Fibroblast of lung (primary cell): ENCODE results near the gene STXBP4. TPM values are rescaled to one million over a fixed set of nuclear protein-coding genes. Genes with fewer than 3 reads are reported as not detected.

Experiments
- DNase-seq, 2 donors: peaks; one replicate each; pipeline versions ENCODE4 v3.0.0 to v3.0.0-alpha.2; 2010; ENCODE audit warnings: low read depth in 2 of 2
- H2AFZ ChIP-seq: 2 replicates; pipeline ENCODE4 v1.5.1; 2012; ENCODE audit warnings: low read length, control low read depth, inconsistent platforms
- H3K27ac ChIP-seq: 2 replicates; pipeline ENCODE4 v1.5.1; 2011; ENCODE audit warnings: low read length, control low read depth; ENCODE audit not compliant: insufficient read depth
- H3K27me3 ChIP-seq: 2 replicates; pipeline ENCODE4 v1.5.1; 2011; ENCODE audit warnings: mild to moderate bottlenecking, low read length; ENCODE audit not compliant: control insufficient read depth, insufficient read depth
- H3K36me3 ChIP-seq: 2 replicates; pipeline ENCODE4 v1.5.1; 2011; ENCODE audit warnings: low read length; ENCODE audit not compliant: control insufficient read depth, insufficient read depth
- H3K4me1 ChIP-seq: 2 replicates; pipeline ENCODE4 v1.5.1; 2011; ENCODE audit warnings: low read length; ENCODE audit not compliant: control insufficient read depth, insufficient read depth; ENCODE audit errors: extremely low read depth
- H3K4me2 ChIP-seq: 2 replicates; pipeline ENCODE4 v1.5.1; 2011; ENCODE audit warnings: low read length, control low read depth; ENCODE audit not compliant: insufficient read depth; ENCODE audit errors: extremely low read depth
- H3K4me3 ChIP-seq, 4 experiments: fragments of 200-600 bp in 1 of 4; sonication (generic) in 1 of 4; replicated peaks in 1 of 4; 2 replicates each; pipeline ENCODE4 v1.5.1; 2011 to 2016; ENCODE audit warnings: low read length in 4 of 4, low read depth in 3 of 4, mild to moderate bottlenecking in 3 of 4, control low read depth in 2 of 4, inconsistent platforms in 1 of 4, mixed read lengths in 1 of 4; ENCODE audit not compliant: insufficient read depth in 1 of 4; ENCODE audit errors: control extremely low read depth in 1 of 4
- H3K79me2 ChIP-seq: 2 replicates; pipeline ENCODE4 v1.5.1; 2012; ENCODE audit warnings: mild to moderate bottlenecking, low read length, inconsistent platforms; ENCODE audit not compliant: control insufficient read depth, insufficient read depth
- H3K9ac ChIP-seq: 2 replicates; pipeline ENCODE4 v1.5.1; 2011; ENCODE audit warnings: mild to moderate bottlenecking, low read length, control low read depth; ENCODE audit not compliant: insufficient read depth
- H3K9me3 ChIP-seq: 2 replicates; pipeline ENCODE4 v1.5.1; 2012; ENCODE audit warnings: low read depth, low read length; ENCODE audit not compliant: control insufficient read depth, insufficient read depth
- H4K20me1 ChIP-seq: 2 replicates; pipeline ENCODE4 v1.5.1; 2011; ENCODE audit warnings: low read length; ENCODE audit not compliant: control insufficient read depth, insufficient read depth; ENCODE audit errors: extremely low read depth
- CTCF ChIP-seq, 2 donors: IDR thresholded peaks in 1 of 2; conservative IDR thresholded peaks in 1 of 2; 1 replicate in 1 of 2; 2 replicates in 1 of 2; pipeline ENCODE4 v1.5.1; 2011 to 2012; ENCODE audit warnings: low read length in 2 of 2, control low read depth in 1 of 2, inconsistent platforms in 1 of 2, low read depth in 1 of 2, mild to moderate bottlenecking in 1 of 2
- EZH2 ChIP-seq: IDR thresholded peaks from 2 replicates; pipeline ENCODE4 v1.5.1; 2012; ENCODE audit warnings: low read length, control low read depth, mild to moderate bottlenecking; ENCODE audit errors: missing control alignments
- polyA plus RNA-seq, 2 donors: library from polyadenylated mRNA; depleted of rRNA in 1 of 2; stranded (reverse) in 1 of 2; unstranded in 1 of 2; fragments of >200 nt; gene quantifications; 2 replicates each; pipeline ENCODE4 v1.2.1, GENCODE V29; 2011 to 2012; ENCODE audit warnings: missing spikeins in 1 of 2
- total RNA-seq: library from RNA; depleted of rRNA; stranded (reverse); fragments of >200 nt; gene quantifications from 2 replicates; pipeline ENCODE4 v1.2.1, GENCODE V29; 2014

Gene STXBP4
- total and polyA plus RNA-seq, 2 donors (not counting 1 experiment from before 2014, with no cell fraction given), result 5.6 to 9.8 TPM

- Histone ChIP-seq H2AFZ (no peak overlapping the region), H4K20me1 (no peaks in the 10 kb centered on the region), H3K79me2 (no peaks in the 10 kb centered on the region), H3K4me1 (no peaks in the 10 kb centered on the region), H3K36me3 (no peaks in the 10 kb centered on the region), H3K4me2 (no peak overlapping the region), H3K9ac (no peak overlapping the region), H3K9me3 (no peaks in the 10 kb centered on the region), H3K27ac (no peak overlapping the region), H3K4me3 (no peak overlapping the region), H3K27me3 (no peaks in the 10 kb centered on the region)
- peak in 1 of 2 donors; percentile 35 for DNase-seq
- no peak for TF ChIP-seq EZH2
- no peak for TF ChIP-seq CTCF (conservative IDR thresholded peaks at IDR 0.05 in 1 of 2, IDR thresholded peaks at IDR 0.05 in 1 of 2; ENCODE audit: low read depth in 1 of 2, low read length in 2 of 2)
These were observed 156.3 kb downstream of the STXBP4 start for GRCh38 chr17:55124730-55125360.

DNA sequence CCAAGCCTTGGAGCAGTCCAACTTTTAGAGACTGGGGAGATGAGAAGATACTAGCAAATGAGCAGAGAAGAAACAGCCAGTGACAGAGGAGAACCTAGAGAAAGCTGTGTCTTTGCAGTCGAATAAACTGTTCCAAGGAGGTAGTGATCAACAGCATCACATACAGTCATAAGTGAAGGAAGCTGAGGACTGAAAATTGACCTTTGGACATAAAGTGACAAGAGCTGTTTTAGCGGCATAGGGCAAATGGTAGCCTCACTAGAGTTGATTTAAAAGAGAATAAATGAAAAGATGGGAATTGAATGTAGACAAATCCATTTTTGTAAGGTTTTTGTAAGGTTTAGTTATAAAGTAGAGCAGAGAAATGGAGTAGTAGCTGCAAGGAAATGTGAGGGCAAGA, 165.0 kb downstream of the STXBP4 start:
- Histone ChIP-seq H3K4me2 (no peak overlapping the region), H3K4me1 (no peaks in the 10 kb centered on the region), H3K27me3 (no peaks in the 10 kb centered on the region), H3K27ac (no peak overlapping the region), H3K36me3 (no peaks in the 10 kb centered on the region), H3K9me3 (no peaks in the 10 kb centered on the region), H3K9ac (no peak overlapping the region), H4K20me1 (no peaks in the 10 kb centered on the region), H2AFZ (no peak overlapping the region), H3K4me3 (no peak overlapping the region), H3K79me2 (no peaks in the 10 kb centered on the region)
- no peak for DNase-seq
- no peak for TF ChIP-seq CTCF (conservative IDR thresholded peaks at IDR 0.05 in 1 of 2, IDR thresholded peaks at IDR 0.05 in 1 of 2; ENCODE audit: low read depth in 1 of 2, low read length in 2 of 2)
- TF ChIP-seq EZH2, result no peak

- H3K4me3 ChIP-seq, result no peak overlapping the region
- no peak overlapping the region for H3K27ac ChIP-seq
- peak overlapping the region; percentile 49 for H3K4me2 ChIP-seq
- no peaks in the 10 kb centered on the region for H4K20me1 ChIP-seq
- no peaks in the 10 kb centered on the region for H3K9me3 ChIP-seq
- TF ChIP-seq EZH2, result no peak
- no peak for TF ChIP-seq CTCF (conservative IDR thresholded peaks at IDR 0.05 in 1 of 2, IDR thresholded peaks at IDR 0.05 in 1 of 2; ENCODE audit: low read depth in 1 of 2, low read length in 2 of 2)
- no peak overlapping the region for H2AFZ ChIP-seq
- no peaks in the 10 kb centered on the region for H3K36me3 ChIP-seq
- peak; percentile 7 to 18 for DNase-seq
- no peaks in the 10 kb centered on the region for H3K79me2 ChIP-seq
- no peak overlapping the region for H3K9ac ChIP-seq
- H3K27me3 ChIP-seq, result no peaks in the 10 kb centered on the region
- H3K4me1 ChIP-seq, result no peaks in the 10 kb centered on the region
These were observed 166.1 kb downstream of the STXBP4 start for GRCh38 chr17:55134486-55135157.
